NCI-H2171 (cell line): ENCODE data around the gene RPA1.

Experiments
- DNase-seq: peaks from one replicate; lab custom pipeline; 2025; lab: John Stamatoyannopoulos, UW

RPA1 gene

DNA sequence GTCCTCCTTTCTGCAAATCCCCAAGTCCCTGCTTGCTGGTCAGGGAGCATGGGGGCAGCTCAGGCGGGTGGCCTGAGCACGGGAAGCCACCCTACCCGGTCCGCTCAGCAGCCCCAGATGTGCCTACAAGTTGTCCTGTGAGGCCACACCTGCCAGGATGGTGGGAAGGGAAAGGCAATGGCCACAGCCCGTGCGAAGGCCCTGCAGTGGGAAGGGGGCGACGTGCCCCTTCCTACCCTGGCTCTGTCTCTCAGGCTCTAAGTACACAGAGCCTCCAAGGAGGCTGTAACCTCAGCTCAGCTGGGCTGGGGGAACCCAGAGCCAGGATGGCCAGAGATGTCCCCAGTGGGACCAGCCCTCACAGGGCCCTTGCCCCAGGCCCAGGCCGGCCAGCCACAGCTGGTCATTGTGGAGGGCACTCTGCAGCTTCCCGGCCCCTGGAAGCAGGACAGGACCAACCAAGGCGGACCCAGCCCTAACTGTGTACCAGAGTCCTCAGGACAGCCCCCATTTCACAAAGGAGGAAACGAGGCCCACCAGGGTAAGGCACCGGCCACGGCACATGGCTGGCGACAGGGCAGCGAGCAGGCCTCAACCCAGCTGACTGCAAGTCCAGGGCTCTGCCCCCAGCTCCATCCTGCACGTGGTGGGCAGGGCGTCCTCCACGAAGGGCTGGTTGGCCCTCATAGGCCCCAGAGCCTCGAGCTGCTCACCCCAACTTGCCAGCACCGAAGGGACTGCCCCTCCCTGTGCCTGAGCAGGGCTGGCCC lies 113.0 kb downstream of the RPA1 start:
- DNase-seq = no peak

DNA sequence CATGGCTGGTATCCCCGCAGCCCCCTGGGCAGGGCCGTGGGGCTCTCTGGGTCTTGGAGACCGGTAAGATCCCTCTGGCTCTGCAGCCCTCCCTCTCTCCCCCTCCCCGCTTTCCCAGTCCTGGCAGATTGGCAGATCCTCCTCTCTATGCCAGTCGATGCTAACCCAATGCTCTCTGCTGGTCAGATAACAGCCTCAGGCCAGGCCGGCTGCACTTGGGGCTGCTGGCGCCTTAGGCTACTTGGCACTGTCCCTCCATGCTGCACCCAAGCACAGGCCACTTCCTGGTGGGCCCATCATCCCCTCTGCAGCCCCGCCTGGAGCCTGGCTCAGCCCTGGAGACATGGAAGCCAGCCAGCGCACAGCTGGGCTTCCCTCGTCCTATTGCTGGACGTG lies 113.6 kb downstream of the RPA1 start:
- DNase-seq = no peak

DNA sequence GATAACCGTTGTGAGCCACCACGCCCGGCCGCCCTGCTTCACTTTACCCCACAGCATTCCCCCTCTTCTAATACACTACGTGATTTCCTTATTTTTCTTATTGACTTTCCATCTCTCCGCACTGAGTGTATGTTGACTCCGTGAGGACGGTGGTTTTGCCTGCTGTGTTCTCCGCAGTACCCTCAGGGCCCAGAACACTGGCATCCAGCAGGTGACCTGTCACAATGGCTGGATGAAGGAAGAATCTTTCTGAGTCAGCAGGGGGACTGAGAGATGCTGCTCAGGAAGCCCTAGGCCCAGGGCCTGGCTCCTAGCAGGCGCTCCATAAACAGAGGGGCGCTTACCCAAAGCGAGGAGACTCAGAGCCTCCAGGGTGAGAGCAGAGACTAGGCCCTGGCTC lies 115.8 kb downstream of the RPA1 start:
- no peak for DNase-seq

- no peak for DNase-seq
These were observed 116.5 kb downstream of the RPA1 start for GRCh38 chr17:1946021-1946932.

- DNase-seq = no peak
These were observed 117.5 kb downstream of the RPA1 start for GRCh38 chr17:1947229-1947742.

- no peak for DNase-seq
These were observed 118.1 kb downstream of the RPA1 start for GRCh38 chr17:1947743-1948516.

GRCh38 chr17:1948517-1948825 lies 118.7 kb downstream of the RPA1 start:
- no peak for DNase-seq
